GM12878 (cell line): ENCODE results near the gene EHHADH.

Experiments used
- CREB1 ChIP-seq: IDR thresholded peaks from 2 replicates; pipeline ENCODE4 v1.6.1; 2012; ENCODE audit warnings: low read depth, mild to moderate bottlenecking, inconsistent platforms
- EP300 ChIP-seq, 2 experiments: fragments of 150-350 bp in 1 of 2; IDR thresholded peaks; 2 replicates each; pipeline ENCODE4 v1.6.1; 2011 to 2012; ENCODE audit warnings: low read depth in 2 of 2, low read length in 2 of 2, borderline replicate concordance in 1 of 2, improper control_type of control experiment in 1 of 2, inconsistent platforms in 1 of 2; ENCODE audit not compliant: control insufficient read depth in 1 of 2
- EZH2 ChIP-seq: IDR thresholded peaks from 2 replicates; pipeline ENCODE4 v1.6.1; 2012; ENCODE audit warnings: low read depth, mild to moderate bottlenecking, control low read depth, inconsistent platforms, low read length, borderline replicate concordance; ENCODE audit not compliant: control insufficient read depth
- HCFC1 ChIP-seq: fragments of 150-350 bp; IDR thresholded peaks from 2 replicates; pipeline ENCODE4 v1.6.1; 2014; ENCODE audit warnings: low read length
- HDGF ChIP-seq: fragments of 450-650 bp; IDR thresholded peaks from 2 replicates; pipeline ENCODE4 v1.6.1; 2016; ENCODE audit warnings: antibody characterized with exemption
- REST ChIP-seq: IDR thresholded peaks from 2 replicates; pipeline ENCODE4 v1.6.1; 2012; ENCODE audit warnings: mild to moderate bottlenecking, low read depth, low read length
- SIN3A ChIP-seq: IDR thresholded peaks from 2 replicates; pipeline ENCODE4 v1.6.1; 2012; ENCODE audit warnings: low read depth, low read length, improper control_type of control experiment
- SPI1 ChIP-seq: IDR thresholded peaks from 2 replicates; pipeline ENCODE4 v1.6.1; 2011; ENCODE audit warnings: low read depth, mild to moderate bottlenecking, low read length, moderate library complexity, borderline replicate concordance; ENCODE audit not compliant: insufficient read depth
- TF ChIP-seq, protein P1 (sequence below), 3 experiments: IDR thresholded peaks in 2 of 3; conservative IDR thresholded peaks in 1 of 3; 2 replicates each; pipeline ENCODE4 v1.5.1; 2011; ENCODE audit warnings: low read depth in 3 of 3, low read length in 3 of 3, mild to moderate bottlenecking in 3 of 3, control low read depth in 2 of 3, moderate library complexity in 2 of 3, inconsistent platforms in 1 of 3, mixed read lengths in 1 of 3; ENCODE audit not compliant: control insufficient read depth in 2 of 3, insufficient read depth in 1 of 3; ENCODE audit errors: extremely low read depth in 1 of 3
- TF ChIP-seq, protein P2 (sequence below): IDR thresholded peaks from 2 replicates; pipeline ENCODE4 v1.6.1; 2011; ENCODE audit warnings: low read depth, mild to moderate bottlenecking, low read length, moderate library complexity, borderline replicate concordance; ENCODE audit errors: extremely low read depth

- no peak for TF ChIP-seq EP300 (IDR thresholded peaks at IDR 0.05; ENCODE audit: borderline replicate concordance in 1 of 2, control insufficient read depth in 1 of 2, low read depth in 2 of 2, low read length in 2 of 2)
- no peak for TF ChIP-seq HCFC1
- no peak for TF ChIP-seq SPI1
- no peak for TF ChIP-seq REST
- TF ChIP-seq, protein P1, sequence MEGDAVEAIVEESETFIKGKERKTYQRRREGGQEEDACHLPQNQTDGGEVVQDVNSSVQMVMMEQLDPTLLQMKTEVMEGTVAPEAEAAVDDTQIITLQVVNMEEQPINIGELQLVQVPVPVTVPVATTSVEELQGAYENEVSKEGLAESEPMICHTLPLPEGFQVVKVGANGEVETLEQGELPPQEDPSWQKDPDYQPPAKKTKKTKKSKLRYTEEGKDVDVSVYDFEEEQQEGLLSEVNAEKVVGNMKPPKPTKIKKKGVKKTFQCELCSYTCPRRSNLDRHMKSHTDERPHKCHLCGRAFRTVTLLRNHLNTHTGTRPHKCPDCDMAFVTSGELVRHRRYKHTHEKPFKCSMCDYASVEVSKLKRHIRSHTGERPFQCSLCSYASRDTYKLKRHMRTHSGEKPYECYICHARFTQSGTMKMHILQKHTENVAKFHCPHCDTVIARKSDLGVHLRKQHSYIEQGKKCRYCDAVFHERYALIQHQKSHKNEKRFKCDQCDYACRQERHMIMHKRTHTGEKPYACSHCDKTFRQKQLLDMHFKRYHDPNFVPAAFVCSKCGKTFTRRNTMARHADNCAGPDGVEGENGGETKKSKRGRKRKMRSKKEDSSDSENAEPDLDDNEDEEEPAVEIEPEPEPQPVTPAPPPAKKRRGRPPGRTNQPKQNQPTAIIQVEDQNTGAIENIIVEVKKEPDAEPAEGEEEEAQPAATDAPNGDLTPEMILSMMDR (IDR thresholded peaks at IDR 0.05 in 2 of 3, conservative IDR thresholded peaks at IDR 0.05 in 1 of 3; ENCODE audit: control insufficient read depth in 2 of 3, extremely low read depth in 1 of 3, insufficient read depth in 1 of 3, low read depth in 3 of 3, low read length in 3 of 3) = peak; percentile 37 to 60 (median 43); a peak in 4 of 6 replicates
- TF ChIP-seq, protein P2, sequence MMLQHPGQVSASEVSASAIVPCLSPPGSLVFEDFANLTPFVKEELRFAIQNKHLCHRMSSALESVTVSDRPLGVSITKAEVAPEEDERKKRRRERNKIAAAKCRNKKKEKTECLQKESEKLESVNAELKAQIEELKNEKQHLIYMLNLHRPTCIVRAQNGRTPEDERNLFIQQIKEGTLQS = no peak
- no peak for TF ChIP-seq HDGF
- no peak for TF ChIP-seq SIN3A
- TF ChIP-seq CREB1 = no peak
- TF ChIP-seq EZH2 = no peak
Observed at GRCh38 chr3:185215873-185216606, 37.8 kb downstream of the EHHADH start.
